CD4-positive, alpha-beta T cell treated with Interleukin-15 for 1 hour (primary cell): Measurements from ENCODE around the gene SLC49A3.
"Not testable (repeated sequence)": the region's sequence is repeated elsewhere in the genome, so short reads cannot be mapped to it uniquely, and the experiment has no call there.

Experiments used
- DNase-seq: peaks from one replicate; pipeline ENCODE4 v3.0.0-alpha.2; 2020

The SLC49A3 gene

GRCh38 chr4:680091-680490 lies 8.9 kb downstream of the SLC49A3 start:
- DNase-seq = no peak

- no peak for DNase-seq
Measured at GRCh38 chr4:679629-680028, 9.3 kb downstream of the SLC49A3 start.

GRCh38 chr4:679104-679481 lies 9.9 kb downstream of the SLC49A3 start:
- no peak for DNase-seq

GRCh38 chr4:678331-679103 lies 10.4 kb downstream of the SLC49A3 start:
- no peak for DNase-seq

- no peak for DNase-seq
Measured at GRCh38 chr4:677431-678293, 11.3 kb downstream of the SLC49A3 start.

GRCh38 chr4:676871-677235 lies 12.1 kb downstream of the SLC49A3 start:
- DNase-seq = no peak

GRCh38 chr4:675980-676870 lies 12.7 kb downstream of the SLC49A3 start:
- no peak for DNase-seq

GRCh38 chr4:675036-675882 lies 13.7 kb downstream of the SLC49A3 start:
- DNase-seq = no peak

GRCh38 chr4:674172-675035 lies 14.5 kb downstream of the SLC49A3 start, which contains the start of the genes ATP5ME and MYL5:
Gene ATP5ME, minus strand, starts transcription at chr4:674276. Its CDS starts 29 bp downstream, at chr4:674247.
Gene MYL5, plus strand, starts transcription at chr4:674542. Its CDS starts 3,485 bp downstream, at chr4:678027.
- peak; percentile 98 for DNase-seq

- DNase-seq = no peak
Measured at GRCh38 chr4:673349-674091, 15.4 kb downstream of the SLC49A3 start.

- DNase-seq = no peak
Measured at GRCh38 chr4:671769-672168, 17.2 kb downstream of the SLC49A3 start.

GRCh38 chr4:669806-670559 lies 19.0 kb downstream of the SLC49A3 start:
- not testable (repeated sequence) for DNase-seq

GRCh38 chr4:668219-668618 lies 20.7 kb downstream of the SLC49A3 start:
- not testable (repeated sequence) for DNase-seq

- DNase-seq = no peak
Measured at GRCh38 chr4:667545-667925, 21.4 kb downstream of the SLC49A3 start.

GRCh38 chr4:666822-667544 lies 22.0 kb downstream of the SLC49A3 start:
- no peak for DNase-seq

GRCh38 chr4:666436-666810 lies 22.5 kb downstream of the SLC49A3 start:
- no peak for DNase-seq

GRCh38 chr4:665751-666435 lies 23.1 kb downstream of the SLC49A3 start:
- no peak for DNase-seq

GRCh38 chr4:665381-665750 lies 23.6 kb downstream of the SLC49A3 start:
- peak; percentile 10 for DNase-seq
